SW480 (cell line): Measurements from ENCODE around the gene CARD19.
A peak's percentile ranks its signal among the peaks of the same experiment; 100 is the strongest.
"Not testable (repeated sequence)": the region's sequence is repeated elsewhere in the genome, so short reads cannot be mapped to it uniquely, and the experiment has no call there.

Experiments used
- DNase-seq: peaks from one replicate; pipeline ENCODE4 v3.0.0-alpha.2; 2016; ENCODE audit warnings: low spot score

The CARD19 gene

GRCh38 chr9:93088656-93089015 is 7.4 kb upstream of the CARD19 start:
- no peak for DNase-seq

GRCh38 chr9:93089024-93089423 is 7.0 kb upstream of the CARD19 start:
- DNase-seq: no peak

GRCh38 chr9:93089481-93089991 is 6.5 kb upstream of the CARD19 start:
- no peak for DNase-seq

- no peak for DNase-seq
These were observed 5.8 kb upstream of the CARD19 start for GRCh38 chr9:93090091-93090655.

GRCh38 chr9:93091056-93091452 is 5.0 kb upstream of the CARD19 start:
- no peak for DNase-seq

- DNase-seq: peak; percentile 88
These were observed 4.5 kb upstream of the CARD19 start for GRCh38 chr9:93091453-93092081.

GRCh38 chr9:93092251-93092991 is 3.6 kb upstream of the CARD19 start:
- no peak for DNase-seq

- no peak for DNase-seq
These were observed 2.7 kb upstream of the CARD19 start for GRCh38 chr9:93093127-93093876.

- DNase-seq: no peak
These were observed 1.9 kb upstream of the CARD19 start for GRCh38 chr9:93093877-93094657.

GRCh38 chr9:93094658-93095204 is 1.3 kb upstream of the CARD19 start:
- no peak for DNase-seq

GRCh38 chr9:93095205-93096130 is 549 bp upstream of the CARD19 start:
- peak; percentile 95 for DNase-seq

GRCh38 chr9:93096811-93097382 is 880 bp downstream of the CARD19 start:
- DNase-seq: no peak

- no peak for DNase-seq
These were observed 1.6 kb downstream of the CARD19 start for GRCh38 chr9:93097511-93098201.

GRCh38 chr9:93098236-93098946 is 2.4 kb downstream of the CARD19 start:
- peak; percentile 86 for DNase-seq

- no peak for DNase-seq
These were observed 3.7 kb downstream of the CARD19 start for GRCh38 chr9:93099551-93100275.

- DNase-seq: no peak
These were observed 4.2 kb downstream of the CARD19 start for GRCh38 chr9:93100276-93100636.

GRCh38 chr9:93101086-93101485 is 5.1 kb downstream of the CARD19 start:
- not testable (repeated sequence) for DNase-seq

GRCh38 chr9:93105620-93106019 is 9.6 kb downstream of the CARD19 start:
- DNase-seq: no peak
